ENCODE results near the gene LYPD6B. TPM values are rescaled to one million over a fixed set of nuclear protein-coding genes. Genes with fewer than 3 reads are reported as not detected.

LYPD6B gene
- total RNA-seq, 4 donors from 2014 or later = 3.1 to 9.2 (median 7.6) TPM

- no peaks in the 10 kb centered on the region for H3K27me3 ChIP-seq
- 72 to 77% methylated on average over 6 of the region's 6 CpGs for WGBS, 2 donors
- peaks cover 0 to 11% (median 0%) of the 10 kb centered on the region in 3 donors for H3K4me1 ChIP-seq
- H3K27ac ChIP-seq = no peak overlapping the region
- intact Hi-C loops (cut with DNase I) = no loop called here
- no peaks in the 10 kb centered on the region for H3K9me3 ChIP-seq
- H3K36me3 ChIP-seq = no peaks in the 10 kb centered on the region
- H3K4me3 ChIP-seq = no peak overlapping the region
- DNase-seq = no peak
- TF ChIP-seq CTCF (IDR thresholded peaks at IDR 0.05) (no peak), POLR2A (IDR thresholded peaks at IDR 0.05) (no peak)
These were observed 18.2 kb downstream of the LYPD6B start for GRCh38 chr2:149056541-149057255.

GRCh38 chr2:149057401-149057800 is 18.9 kb downstream of the LYPD6B start:
- Histone ChIP-seq H3K4me1 (peaks cover 0 to 16% (median 0%) of the 10 kb centered on the region in 3 donors), H3K4me3 (no peak overlapping the region), H3K27me3 (no peaks in the 10 kb centered on the region), H3K27ac (no peak overlapping the region), H3K9me3 (no peaks in the 10 kb centered on the region), H3K36me3 (no peaks in the 10 kb centered on the region)
- DNase-seq = no peak
- intact Hi-C loops (cut with DNase I) = no loop called here
- TF ChIP-seq CTCF (IDR thresholded peaks at IDR 0.05) (no peak), POLR2A (IDR thresholded peaks at IDR 0.05) (no peak)
- 38 to 58% methylated on average over 5 of the region's 5 CpGs for WGBS, 2 donors

GRCh38 chr2:149058936-149059335 is 20.4 kb downstream of the LYPD6B start:
- H3K27ac ChIP-seq = no peak overlapping the region
- no peaks in the 10 kb centered on the region for H3K36me3 ChIP-seq
- H3K27me3 ChIP-seq = no peaks in the 10 kb centered on the region
- no peak overlapping the region for H3K4me3 ChIP-seq
- WGBS, 2 donors = 57 to 66% methylated on average over 5 of the region's 5 CpGs
- TF ChIP-seq CTCF (IDR thresholded peaks at IDR 0.05) = no peak
- no peak for TF ChIP-seq POLR2A (IDR thresholded peaks at IDR 0.05)
- intact Hi-C loops (cut with DNase I) = no loop called here
- H3K9me3 ChIP-seq = no peaks in the 10 kb centered on the region
- no peak for DNase-seq
- H3K4me1 ChIP-seq = peaks cover 0 to 22% (median 0%) of the 10 kb centered on the region in 3 donors

- Histone ChIP-seq H3K27ac (no peak overlapping the region), H3K4me3 (no peak overlapping the region), H3K9me3 (no peaks in the 10 kb centered on the region), H3K27me3 (no peaks in the 10 kb centered on the region), H3K36me3 (no peaks in the 10 kb centered on the region), H3K4me1 (peaks cover 0 to 26% (median 0%) of the 10 kb centered on the region in 3 donors)
- TF ChIP-seq POLR2A (IDR thresholded peaks at IDR 0.05) (no peak), CTCF (IDR thresholded peaks at IDR 0.05) (no peak)
- 86% methylated on average over 1 of the region's 1 CpG; no CpG with 5 or more reads in 1 of the 2 donors for WGBS, 2 donors
- no peak for DNase-seq
- intact Hi-C loops (cut with DNase I) = no loop called here
These were observed 21.3 kb downstream of the LYPD6B start for GRCh38 chr2:149059822-149060221.

GRCh38 chr2:149061133-149061745 is 22.7 kb downstream of the LYPD6B start:
- WGBS, 2 donors = 81 to 90% methylated on average over 2 of the region's 2 CpGs
- Histone ChIP-seq H3K4me1 (peaks cover 0 to 32% (median 0%) of the 10 kb centered on the region in 3 donors), H3K36me3 (no peaks in the 10 kb centered on the region), H3K4me3 (no peak overlapping the region), H3K27me3 (no peaks in the 10 kb centered on the region), H3K9me3 (no peaks in the 10 kb centered on the region), H3K27ac (no peak overlapping the region)
- DNase-seq = no peak
- intact Hi-C loops (cut with DNase I) = no loop called here
- TF ChIP-seq CTCF (IDR thresholded peaks at IDR 0.05) (no peak), POLR2A (IDR thresholded peaks at IDR 0.05) (no peak)
